Posterior cingulate gyrus (tissue), 11 donors: ENCODE data around the gene TLCD1.
"Not testable (repeated sequence)": the region's sequence is repeated elsewhere in the genome, so short reads cannot be mapped to it uniquely, and the experiment has no call there.

ENCODE experiments used
- DNase-seq, 10 donors: peaks; one replicate each; pipeline versions ENCODE4 v3.0.0 to v3.0.0-alpha.2; 2020 to 2021; ENCODE audit warnings: mixed read lengths in 3 of 10
- intact Hi-C: fragments of 100-400 bp; cut with DNase I; formaldehyde crosslinking; loops from one replicate; pipeline ENCODE4 v1.15.1; 2023

The TLCD1 gene

DNA sequence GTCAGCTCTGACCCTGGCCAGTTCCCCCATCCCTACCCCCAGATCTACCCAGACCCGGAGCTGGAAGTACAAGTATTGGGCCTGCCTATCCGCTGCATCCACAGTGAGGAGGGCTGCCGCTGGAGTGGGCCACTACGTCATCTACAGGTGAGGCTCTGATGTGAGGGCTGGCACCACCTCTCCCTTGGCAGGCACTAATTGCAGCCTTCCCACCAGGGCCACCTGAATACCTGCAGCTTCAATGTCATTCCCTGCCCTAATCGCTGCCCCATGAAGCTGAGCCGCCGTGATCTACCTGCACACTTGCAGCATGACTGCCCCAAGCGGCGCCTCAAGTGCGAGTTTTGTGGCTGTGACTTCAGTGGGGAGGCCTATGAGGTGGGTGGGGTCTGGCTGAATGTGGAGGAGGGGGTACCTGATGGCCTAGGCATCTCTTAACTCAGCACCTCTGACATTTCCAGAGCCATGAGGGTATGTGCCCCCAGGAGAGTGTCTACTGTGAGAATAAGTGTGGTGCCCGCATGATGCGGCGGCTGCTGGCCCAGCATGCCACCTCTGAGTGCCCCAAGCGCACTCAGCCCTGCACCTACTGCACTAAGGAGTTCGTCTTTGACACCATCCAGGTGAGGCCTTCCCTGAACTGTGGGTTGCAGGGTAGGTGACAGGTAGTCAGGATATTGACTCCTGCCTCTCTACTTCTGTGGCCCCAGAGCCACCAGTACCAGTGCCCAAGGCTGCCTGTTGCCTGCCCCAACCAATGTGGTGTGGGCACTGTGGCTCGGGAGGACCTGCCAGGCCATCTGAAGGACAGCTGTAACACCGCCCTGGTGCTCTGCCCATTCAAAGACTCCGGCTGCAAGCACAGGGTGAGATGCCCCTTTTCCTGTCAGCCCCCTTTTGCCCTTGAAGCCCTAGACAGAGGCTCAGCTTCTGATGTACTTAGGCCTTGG, 22.0 kb upstream of the TLCD1 start:
- DNase-seq: peak in 1 of 10 donors; percentile 81
- intact Hi-C loops: no loop called here

DNA sequence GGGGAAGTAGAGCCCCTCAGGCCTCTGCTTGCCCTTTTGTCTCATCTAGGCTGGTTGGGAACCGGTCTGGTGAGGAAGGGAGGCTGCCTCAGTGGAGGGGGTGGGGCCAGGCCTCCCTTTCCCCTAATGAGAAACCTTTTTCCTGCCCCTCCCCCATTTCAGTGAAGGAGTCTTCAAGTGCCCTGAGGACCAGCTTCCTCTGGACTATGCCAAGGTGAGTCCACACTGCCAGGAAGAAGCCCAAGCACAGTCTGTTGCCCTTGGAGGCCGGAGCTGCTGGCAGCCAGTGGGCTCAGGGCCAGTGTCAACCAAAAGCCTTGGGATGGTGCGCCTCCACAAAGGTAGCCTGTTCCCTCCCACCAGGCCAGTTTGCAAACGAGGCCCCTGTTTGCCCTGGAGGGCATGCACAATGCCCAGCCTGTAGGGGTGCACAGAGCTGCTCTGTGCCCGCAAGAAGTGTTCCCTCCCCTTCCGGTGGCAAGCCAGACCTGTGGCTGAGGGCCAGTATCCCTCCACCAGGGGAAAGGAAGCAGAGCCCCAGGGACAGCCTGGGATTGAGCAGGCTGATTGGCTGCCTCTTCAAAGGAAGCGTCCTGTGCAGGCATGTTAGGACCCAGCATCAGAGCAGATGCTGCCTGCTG, 21.1 kb upstream of the TLCD1 start:
- intact Hi-C loops: no loop called here
- peak in 8 of 10 donors; percentile 48 to 96 (median 72) for DNase-seq

DNA sequence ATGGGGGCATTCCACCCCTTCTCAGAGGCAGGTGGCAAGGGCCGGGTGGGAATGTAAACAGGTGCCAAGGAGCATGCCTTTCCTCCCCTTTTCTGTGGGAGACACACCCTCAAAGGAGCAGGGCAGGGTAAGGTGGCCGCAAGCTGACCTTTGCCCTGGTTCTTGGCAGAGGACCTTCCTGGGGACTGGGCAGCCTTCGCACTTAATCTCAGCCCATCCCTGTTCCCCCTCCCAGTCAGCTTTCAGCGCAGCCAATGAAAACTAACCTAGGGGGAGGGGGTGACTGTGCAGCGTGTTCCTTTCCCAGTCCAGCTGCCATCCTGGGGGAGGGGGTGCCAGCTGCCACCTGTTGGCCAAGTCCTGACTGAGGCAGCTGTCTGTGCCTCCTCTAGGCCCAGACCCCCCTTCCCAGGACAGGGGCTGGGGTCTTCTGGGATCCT, 20.6 kb upstream of the TLCD1 start:
- intact Hi-C loops: no loop called here
- DNase-seq: peak in 7 of 10 donors; percentile 55 to 95 (median 70)

DNA sequence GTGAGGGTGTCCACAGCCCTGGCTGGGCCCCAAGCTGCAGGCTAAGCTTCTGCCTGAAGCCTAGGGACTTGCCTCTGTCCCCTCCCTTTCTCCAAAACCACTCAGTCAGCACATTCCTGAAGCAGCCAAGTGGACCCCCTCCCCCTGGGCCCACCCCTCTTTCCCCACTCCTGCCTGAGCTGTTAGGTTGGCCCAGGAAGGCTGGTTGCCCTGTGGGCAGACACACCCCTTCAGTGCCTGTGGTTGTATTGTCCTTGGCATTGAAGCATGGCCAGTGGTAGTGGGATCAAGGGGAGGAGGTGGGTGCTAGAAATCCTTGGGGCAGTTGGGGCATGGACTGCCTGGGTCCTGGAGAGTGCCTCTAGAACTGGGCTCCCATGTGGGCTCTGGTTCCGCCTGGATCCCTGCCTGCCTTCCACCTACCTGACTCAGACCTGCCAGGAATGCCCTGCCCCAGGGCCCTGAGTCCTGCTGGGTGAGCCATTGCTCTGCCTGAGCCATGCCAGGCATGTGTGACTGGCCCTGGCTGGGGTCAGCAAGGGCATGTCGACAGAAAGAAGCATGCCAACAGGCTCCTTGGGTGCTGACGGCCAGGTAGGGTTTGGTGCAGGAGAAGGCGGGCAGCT, 19.9 kb upstream of the TLCD1 start:
- intact Hi-C loops: no loop called here
- DNase-seq: peak in 1 of 10 donors; percentile 77

DNA sequence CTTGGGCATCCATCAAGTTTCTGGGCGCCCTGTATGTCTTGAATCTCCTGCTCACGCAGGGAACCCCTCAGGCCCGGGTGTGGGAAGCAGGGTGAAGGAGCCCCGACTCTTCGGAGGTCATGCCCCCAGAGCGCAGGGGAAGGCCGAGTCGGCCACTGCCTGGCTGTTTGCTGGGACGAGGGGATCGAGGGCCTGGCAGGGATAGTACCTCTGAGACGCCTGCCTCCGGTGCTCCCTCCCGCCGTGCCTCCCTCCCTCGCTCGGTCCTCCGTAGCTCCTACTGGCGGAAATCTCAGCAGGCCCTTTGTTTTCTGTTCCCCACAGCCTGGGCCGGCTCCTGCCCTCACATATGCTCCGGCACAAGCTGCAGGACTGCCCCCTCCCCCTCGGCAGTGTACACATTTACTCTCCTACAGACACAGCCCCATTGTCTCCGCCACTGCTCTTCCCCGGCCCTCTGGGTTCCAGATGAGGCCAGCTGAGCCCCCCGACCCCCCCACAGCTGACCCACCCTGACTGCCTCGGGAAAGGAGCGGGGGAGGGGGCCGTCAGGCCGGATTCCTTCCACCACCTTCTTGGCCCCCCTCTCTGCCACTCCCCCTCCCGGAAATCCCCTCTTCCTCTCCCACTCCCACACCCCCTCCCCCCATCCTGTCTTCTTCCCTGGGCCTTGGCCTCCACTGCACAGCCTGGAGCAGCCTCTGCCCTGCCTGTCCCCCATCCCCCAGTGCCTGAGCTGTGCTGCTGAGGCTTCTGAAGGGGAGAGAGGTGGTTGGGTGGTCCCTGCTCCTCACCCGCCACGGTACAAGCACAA, 19.1 kb upstream of the TLCD1 start:
- DNase-seq: peak; percentile 83 to 99 (median 88)
- intact Hi-C loops: no loop called here

DNA sequence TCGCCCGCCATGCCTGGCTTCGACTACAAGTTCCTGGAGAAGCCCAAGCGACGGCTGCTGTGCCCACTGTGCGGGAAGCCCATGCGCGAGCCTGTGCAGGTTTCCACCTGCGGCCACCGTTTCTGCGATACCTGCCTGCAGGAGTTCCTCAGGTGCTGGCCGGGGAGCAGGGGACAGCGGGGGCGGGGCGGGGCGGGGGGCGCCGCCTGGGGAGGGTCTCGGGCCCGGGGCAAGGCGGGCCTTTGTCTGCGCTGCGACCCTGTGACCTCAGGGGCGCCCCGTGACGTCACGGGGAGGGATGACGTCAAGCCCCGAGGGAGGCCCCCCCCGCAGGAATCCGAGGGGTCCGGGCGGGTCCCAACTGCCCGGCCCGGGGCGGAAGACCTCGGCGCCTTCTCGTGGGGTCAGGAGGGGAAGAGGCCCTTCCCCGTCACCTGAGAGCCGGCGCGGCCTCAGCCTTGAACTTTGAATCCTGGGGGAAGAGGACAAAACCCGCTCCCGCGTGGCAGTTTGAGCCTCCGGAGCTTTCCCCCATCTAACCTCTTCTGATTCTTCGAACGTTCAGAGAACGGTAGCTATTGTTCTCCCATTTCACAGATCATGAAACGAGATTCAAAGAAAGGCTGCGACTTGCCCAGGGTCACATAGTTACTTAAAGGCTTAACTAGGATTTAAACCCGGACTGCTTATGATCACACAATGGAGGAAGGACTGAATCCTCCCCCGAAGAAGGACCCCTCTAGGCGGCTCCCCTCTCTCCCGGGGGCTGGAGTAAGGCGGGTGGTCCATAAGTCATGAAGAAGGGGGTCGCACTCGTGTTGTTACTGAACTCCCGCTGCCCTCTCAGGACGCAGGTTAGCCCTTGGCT, 18.3 kb upstream of the TLCD1 start:
- intact Hi-C loops: no loop called here
- DNase-seq: peak in 3 of 10 donors; percentile 31 to 89 (median 67)

DNA sequence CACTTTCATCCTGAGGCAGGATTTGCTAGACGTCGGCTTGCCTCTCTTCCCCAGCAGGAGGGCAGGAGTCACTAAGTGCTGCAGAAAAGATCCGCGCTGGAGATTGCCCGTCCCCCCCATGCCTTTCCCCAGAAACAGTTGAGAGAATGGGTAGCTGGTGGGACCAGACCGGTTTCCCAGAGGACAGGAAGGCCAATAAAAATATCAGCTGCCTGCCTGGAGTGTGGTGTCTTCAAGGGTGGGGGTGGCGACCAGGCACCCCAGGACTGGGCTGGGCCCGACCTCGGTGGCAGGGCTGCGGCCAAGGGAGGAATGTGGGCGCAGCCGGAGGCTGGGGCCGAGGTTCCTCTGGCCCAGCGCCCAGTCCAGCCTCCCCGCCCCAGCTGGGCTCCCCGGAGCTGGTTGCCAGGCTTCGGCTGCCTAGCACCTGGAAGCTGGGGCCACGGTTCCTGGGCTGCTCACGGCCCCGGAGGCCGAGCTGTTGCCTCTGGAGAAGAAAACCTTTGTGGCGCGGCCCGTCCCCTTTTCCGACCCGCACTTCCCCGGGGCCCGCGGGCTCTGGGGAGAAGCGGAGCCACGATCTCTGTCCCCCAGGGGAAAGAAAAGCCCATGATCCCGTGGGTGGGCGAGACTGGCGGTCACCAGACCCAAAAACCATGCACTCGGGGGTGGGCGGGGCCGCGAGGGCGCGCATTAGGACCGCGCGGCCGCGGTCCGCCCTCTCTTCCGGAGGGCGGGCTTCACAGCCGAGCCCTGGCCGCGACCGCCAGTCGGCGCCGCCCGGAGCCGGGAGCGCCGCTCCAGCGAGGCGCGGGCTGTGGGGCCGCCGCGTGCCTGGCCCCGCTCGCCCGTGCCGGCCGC, 17.4 kb upstream of the TLCD1 start, which contains the start of gene TRAF4:
TRAF4 (plus strand) TSS at position 769 of the 861 bp plus-strand sequence. CDS start 102 bp downstream, outside the sequence.
- peak in 9 of 10 donors; percentile 53 to 94 (median 67) for DNase-seq
- intact Hi-C loops: loop anchor here (1.0 kb wide), 1 partner anchor 14 kb away; no protein-coding TSS in a partner anchor

DNA sequence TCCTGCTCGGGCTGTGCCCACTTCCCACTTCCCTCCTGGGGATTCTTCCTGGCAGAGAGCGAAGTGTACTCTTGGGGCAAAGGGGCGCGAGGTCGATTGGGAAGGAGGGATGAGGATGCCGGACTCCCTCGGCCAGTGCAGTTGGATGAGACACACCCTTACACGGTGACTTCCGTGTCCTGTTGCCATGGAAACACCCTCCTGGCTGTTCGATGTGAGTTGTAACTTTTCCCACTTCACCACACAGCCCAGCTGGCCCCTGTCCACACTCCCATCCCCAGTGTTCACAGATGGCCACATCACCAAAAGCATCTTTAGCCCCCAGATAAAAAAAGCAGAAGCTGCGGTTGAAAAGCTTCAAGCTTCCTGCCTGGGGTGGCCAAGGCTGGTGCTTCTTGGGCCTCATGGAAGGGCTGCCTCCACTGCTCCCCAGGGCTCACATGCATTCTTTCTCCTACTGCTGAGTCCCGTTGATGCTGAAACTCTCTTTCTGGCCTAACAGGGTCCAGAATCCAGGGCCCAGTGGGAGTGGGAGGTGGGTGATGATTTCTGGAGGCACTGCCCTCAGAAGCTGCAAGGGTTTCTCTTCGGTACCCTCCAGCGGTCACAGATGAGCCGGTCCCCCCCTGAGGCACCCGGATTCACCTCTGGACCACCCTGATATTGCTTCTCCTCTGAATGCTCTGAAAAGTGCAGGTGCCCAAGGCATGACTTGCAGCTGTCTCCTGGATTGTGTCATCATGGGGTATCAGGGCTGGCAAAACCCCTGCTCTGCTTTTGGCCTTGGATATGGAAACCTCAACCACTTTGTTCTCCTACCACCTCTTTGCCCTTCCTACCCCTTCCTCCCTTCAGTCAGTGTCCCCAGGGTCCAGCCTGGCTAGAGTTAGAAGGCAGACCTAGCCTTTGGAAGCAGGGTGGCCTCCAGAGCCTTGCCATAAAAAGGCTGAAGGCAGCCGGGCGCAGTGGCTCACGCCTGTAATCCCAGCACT, 15.6 kb upstream of the TLCD1 start:
- intact Hi-C loops: no loop called here
- DNase-seq: peak in 4 of 10 donors; percentile 34 to 87 (median 68)

DNA sequence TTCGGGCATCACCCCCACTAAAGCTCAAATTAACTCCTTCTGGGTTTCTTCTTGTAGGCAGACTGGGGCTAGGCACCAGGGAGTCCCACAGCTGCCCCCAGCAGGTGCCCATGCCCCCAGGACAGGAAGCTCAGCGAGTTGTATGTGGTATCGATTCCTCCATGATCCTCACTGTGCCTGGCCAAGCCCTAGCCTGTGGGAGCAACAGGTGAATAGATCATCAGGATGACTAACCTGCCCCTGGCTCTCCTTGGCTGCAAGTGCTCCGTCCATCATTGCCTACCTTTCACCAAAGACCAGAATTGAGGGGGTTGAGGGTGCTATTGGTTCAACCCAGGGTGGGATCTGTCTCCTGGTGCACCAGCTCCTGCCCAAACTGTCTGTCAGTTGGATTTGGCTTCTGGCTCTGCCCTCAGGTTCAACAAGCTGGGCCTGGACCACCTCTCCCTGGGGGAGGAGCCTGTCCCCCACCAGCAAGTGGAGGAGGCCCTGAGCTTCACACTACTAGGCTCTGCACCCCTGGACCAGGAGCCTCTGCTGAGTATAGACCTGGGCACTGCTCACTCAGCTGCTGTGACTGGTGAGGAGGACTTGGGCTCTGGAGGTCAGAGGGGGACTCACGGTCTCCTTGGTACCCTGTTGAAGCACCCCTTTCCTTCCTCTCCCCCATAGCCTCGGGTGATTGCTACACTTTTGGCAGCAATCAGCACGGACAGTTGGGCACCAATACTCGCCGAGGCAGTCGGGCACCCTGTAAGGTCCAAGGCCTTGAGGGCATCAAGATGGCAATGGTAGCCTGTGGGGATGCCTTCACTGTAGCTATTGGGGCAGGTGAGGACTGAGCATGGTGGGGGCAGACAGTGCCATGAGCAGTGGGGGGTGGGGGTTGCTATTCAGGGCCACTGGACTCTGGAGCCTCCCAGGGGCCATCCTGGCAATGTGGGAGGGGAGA, 14.6 kb upstream of the TLCD1 start:
- intact Hi-C loops: no loop called here
- DNase-seq: peak in 2 of 10 donors; percentile 47

DNA sequence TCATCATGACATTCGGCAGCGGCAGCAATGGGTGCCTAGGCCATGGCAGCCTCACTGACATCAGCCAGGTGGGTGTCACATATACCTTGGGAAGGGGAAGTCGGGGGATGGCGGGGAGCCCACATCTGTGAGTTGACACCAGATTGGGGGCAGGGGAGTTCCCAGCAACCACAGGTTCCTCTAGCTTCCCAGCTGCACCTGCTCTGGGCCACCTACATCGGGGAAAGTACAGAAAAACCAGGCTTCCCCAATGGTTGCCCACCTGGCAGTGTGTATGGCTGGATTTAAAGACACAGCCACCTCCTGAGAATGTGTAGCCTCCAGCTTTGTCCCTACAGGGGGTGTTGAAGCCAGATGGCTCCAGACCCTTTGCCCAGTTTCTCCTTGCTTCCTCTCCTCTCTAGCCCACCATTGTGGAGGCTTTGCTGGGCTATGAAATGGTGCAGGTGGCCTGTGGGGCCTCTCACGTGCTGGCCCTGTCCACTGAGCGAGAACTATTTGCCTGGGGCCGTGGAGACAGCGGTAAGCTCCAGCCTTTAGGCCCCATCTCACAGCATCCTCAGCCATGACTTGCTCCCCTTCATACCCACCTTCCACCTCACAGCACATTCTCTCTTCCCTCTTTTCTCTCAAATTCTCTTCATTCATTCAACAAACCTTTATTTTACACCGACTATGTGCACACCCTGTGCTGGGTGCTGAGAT, 12.8 kb upstream of the TLCD1 start:
- no peak for DNase-seq
- intact Hi-C loops: no loop called here

DNA sequence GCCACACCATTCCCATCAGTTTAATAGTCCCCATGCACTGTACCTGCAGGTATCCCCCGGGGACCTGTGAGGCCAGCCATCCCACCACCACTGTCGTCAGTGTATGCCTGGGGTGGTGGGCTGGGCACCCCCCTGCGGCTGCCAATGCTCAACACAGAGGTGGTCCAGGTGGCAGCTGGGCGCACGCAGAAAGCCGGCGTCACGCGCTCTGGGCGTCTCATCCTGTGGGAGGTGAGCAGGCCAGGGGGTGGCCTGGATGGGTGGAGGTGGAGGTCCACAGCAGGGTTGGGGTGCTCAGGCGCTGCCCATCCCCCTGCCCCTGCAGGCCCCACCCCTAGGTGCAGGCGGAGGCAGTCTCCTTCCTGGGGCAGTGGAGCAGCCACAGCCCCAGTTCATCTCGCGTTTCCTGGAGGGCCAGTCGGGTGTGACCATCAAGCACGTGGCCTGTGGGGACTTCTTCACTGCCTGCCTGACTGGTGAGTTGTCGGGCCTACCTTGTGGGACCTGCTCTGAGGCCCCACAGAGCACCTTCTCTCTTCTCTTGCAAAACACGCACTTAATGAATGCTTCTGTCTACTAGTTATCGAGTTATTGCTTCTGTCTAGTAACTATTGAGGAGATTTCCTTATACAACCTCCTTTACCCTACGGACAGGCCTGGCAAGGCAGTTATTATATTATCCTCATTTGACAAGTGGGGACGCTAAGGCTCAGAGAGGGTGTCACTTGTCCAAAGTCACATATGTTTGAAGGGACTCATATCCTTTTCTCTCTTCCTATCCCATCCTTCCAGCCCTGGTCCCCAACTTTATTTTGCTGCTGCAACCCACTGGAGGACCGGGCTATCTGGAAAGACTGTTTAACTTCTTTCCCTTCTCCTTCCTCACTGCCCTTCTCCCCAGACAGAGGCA, 12.0 kb upstream of the TLCD1 start:
- intact Hi-C loops: no loop called here
- peak in 1 of 10 donors; percentile 51 for DNase-seq

DNA sequence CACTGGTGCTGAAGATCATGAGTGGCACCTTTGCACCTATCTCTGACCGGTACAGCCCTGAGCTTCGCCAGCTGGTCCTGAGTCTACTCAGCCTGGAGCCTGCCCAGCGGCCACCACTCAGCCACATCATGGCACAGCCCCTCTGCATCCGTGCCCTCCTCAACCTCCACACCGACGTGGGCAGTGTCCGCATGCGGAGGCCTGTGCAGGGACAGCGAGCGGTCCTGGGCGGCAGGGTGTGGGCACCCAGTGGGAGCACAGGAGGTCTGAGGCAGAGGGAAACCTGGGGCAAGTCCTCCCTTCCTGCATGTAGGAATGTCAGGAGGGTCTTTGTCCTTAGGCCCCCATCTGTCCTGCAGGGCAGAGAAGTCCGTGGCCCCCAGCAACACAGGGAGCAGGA, 11.3 kb upstream of the TLCD1 start:
- peak in 1 of 10 donors; percentile 22 for DNase-seq
- intact Hi-C loops: no loop called here

DNA sequence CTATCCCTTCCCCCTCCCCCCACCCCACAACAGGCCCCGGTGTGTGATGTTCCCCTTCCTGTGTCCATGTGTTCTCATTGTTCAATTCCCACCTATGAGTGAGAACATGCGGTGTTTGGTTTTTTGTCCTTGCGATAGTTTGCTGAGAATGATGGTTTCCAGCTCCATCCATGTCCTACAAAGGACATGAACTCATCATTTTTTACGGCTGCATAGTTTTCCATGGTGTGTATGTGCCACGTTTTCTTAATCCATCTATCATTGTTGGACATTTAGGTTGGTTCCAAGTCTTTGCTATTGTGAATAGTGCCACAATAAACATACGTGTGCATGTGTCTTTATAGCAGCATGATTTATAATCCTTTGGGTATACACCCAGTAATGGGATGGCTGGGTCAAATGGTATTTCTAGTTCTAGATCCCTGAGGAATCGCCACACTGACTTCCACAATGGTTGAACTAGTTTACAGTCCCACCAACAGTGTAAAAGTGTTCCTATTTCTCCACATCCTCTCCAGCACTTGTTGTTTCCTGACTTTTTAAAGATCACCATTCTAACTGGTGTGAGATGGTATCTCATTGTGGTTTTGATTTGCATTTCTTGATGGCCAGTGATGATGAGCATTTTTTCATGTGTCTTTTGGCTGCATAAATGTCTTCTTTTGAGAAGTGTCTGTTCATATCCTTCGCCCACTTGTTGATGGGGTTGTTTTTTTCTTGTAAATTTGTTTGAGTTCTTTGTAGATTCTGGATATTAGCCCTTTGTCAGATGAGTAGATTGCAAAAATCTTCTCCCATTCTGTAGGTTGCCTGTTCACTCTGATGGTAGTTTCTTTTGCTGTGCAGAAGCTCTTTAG, 10.1 kb upstream of the TLCD1 start:
- intact Hi-C loops, DNase-seq: not testable (repeated sequence)
